Measurements from ENCODE around the gene ASB6.

Gene ASB6

GRCh38 chr9:129641750-129642585 lies at the start of gene ASB6:
TSS of gene ASB6 (minus strand) at chr9:129642151. CDS start at chr9:129641999, 152 bp downstream.
- peak; percentile 99 for DNase-seq

- DNase-seq = no peak
Measured at GRCh38 chr9:129688285-129689043, 46.5 kb upstream of the ASB6 start.

- DNase-seq = no peak
Measured at GRCh38 chr9:129687391-129687790, 45.4 kb upstream of the ASB6 start.

GRCh38 chr9:129686736-129687135 lies 44.8 kb upstream of the ASB6 start:
- no peak for DNase-seq

- no peak for DNase-seq
Measured at GRCh38 chr9:129685933-129686259, 43.9 kb upstream of the ASB6 start.

GRCh38 chr9:129685220-129685932 lies 43.4 kb upstream of the ASB6 start:
- DNase-seq = no peak

GRCh38 chr9:129682381-129682780 lies 40.4 kb upstream of the ASB6 start:
- DNase-seq = no peak

GRCh38 chr9:129681924-129682323 lies 40.0 kb upstream of the ASB6 start:
- no peak for DNase-seq

- DNase-seq = no peak
Measured at GRCh38 chr9:129679537-129679936, 37.6 kb upstream of the ASB6 start.

GRCh38 chr9:129678844-129679243 lies 36.9 kb upstream of the ASB6 start:
- DNase-seq = no peak

GRCh38 chr9:129677456-129677855 lies 35.5 kb upstream of the ASB6 start:
- DNase-seq = no peak

- DNase-seq = no peak
Measured at GRCh38 chr9:129676975-129677374, 35.0 kb upstream of the ASB6 start.

GRCh38 chr9:129676287-129676686 lies 34.3 kb upstream of the ASB6 start:
- no peak for DNase-seq

GRCh38 chr9:129675620-129676019 lies 33.7 kb upstream of the ASB6 start:
- no peak for DNase-seq

- no peak for DNase-seq
Measured at GRCh38 chr9:129674229-129674628, 32.3 kb upstream of the ASB6 start.

- DNase-seq = no peak
Measured at GRCh38 chr9:129673602-129674001, 31.7 kb upstream of the ASB6 start.

- DNase-seq = no peak
Measured at GRCh38 chr9:129672702-129673101, 30.8 kb upstream of the ASB6 start.

GRCh38 chr9:129671519-129671918 lies 29.6 kb upstream of the ASB6 start:
- DNase-seq = no peak

GRCh38 chr9:129671065-129671464 lies 29.1 kb upstream of the ASB6 start:
- DNase-seq = no peak

GRCh38 chr9:129669946-129670345 lies 28.0 kb upstream of the ASB6 start:
- no peak for DNase-seq

- no peak for DNase-seq
Measured at GRCh38 chr9:129669141-129669718, 27.3 kb upstream of the ASB6 start.

- no peak for DNase-seq
Measured at GRCh38 chr9:129667850-129668249, 25.9 kb upstream of the ASB6 start.

- DNase-seq = no peak
Measured at GRCh38 chr9:129667378-129667777, 25.4 kb upstream of the ASB6 start.

Data from suppressor macrophage treated with lipopolysaccharide for 1 hour (primary cell).